ENCODE results near the gene FANCD2.

DNA sequence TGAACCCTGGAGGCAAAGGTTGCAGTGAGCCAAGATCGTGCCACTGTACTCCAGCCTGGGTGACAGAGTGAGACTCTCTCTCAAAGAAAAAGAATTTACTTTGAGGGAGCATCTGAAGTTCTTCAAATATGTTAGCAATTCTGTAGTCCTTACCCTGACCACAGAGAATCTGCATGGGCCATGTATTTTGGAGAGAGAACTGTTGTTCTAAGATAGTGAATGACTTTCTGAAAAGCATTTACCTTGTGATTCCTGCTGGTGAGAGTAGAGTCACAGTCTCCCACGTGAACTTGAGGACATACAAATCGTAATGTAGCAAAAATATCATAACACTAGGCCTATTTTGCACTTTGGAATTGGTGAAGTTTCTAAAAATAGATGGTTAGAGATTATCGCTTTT is 93.1 kb downstream of the FANCD2 start:
- TF ChIP-seq, protein P1, sequence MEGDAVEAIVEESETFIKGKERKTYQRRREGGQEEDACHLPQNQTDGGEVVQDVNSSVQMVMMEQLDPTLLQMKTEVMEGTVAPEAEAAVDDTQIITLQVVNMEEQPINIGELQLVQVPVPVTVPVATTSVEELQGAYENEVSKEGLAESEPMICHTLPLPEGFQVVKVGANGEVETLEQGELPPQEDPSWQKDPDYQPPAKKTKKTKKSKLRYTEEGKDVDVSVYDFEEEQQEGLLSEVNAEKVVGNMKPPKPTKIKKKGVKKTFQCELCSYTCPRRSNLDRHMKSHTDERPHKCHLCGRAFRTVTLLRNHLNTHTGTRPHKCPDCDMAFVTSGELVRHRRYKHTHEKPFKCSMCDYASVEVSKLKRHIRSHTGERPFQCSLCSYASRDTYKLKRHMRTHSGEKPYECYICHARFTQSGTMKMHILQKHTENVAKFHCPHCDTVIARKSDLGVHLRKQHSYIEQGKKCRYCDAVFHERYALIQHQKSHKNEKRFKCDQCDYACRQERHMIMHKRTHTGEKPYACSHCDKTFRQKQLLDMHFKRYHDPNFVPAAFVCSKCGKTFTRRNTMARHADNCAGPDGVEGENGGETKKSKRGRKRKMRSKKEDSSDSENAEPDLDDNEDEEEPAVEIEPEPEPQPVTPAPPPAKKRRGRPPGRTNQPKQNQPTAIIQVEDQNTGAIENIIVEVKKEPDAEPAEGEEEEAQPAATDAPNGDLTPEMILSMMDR (IDR thresholded peaks at IDR 0.05; ENCODE audit: insufficient read depth, low read length) = no peak
- TF ChIP-seq POLR2AphosphoS5 (IDR thresholded peaks at IDR 0.05; ENCODE audit: low read depth) (no peak), SPI1 (IDR thresholded peaks at IDR 0.05; ENCODE audit: borderline replicate concordance, low read depth) (no peak)
- TF ChIP-seq, protein P2, sequence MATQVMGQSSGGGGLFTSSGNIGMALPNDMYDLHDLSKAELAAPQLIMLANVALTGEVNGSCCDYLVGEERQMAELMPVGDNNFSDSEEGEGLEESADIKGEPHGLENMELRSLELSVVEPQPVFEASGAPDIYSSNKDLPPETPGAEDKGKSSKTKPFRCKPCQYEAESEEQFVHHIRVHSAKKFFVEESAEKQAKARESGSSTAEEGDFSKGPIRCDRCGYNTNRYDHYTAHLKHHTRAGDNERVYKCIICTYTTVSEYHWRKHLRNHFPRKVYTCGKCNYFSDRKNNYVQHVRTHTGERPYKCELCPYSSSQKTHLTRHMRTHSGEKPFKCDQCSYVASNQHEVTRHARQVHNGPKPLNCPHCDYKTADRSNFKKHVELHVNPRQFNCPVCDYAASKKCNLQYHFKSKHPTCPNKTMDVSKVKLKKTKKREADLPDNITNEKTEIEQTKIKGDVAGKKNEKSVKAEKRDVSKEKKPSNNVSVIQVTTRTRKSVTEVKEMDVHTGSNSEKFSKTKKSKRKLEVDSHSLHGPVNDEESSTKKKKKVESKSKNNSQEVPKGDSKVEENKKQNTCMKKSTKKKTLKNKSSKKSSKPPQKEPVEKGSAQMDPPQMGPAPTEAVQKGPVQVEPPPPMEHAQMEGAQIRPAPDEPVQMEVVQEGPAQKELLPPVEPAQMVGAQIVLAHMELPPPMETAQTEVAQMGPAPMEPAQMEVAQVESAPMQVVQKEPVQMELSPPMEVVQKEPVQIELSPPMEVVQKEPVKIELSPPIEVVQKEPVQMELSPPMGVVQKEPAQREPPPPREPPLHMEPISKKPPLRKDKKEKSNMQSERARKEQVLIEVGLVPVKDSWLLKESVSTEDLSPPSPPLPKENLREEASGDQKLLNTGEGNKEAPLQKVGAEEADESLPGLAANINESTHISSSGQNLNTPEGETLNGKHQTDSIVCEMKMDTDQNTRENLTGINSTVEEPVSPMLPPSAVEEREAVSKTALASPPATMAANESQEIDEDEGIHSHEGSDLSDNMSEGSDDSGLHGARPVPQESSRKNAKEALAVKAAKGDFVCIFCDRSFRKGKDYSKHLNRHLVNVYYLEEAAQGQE (IDR thresholded peaks at IDR 0.05; ENCODE audit: insufficient replicate concordance, low read depth) = no peak
